ENCODE results near the gene PEPD.

Gene PEPD

DNA sequence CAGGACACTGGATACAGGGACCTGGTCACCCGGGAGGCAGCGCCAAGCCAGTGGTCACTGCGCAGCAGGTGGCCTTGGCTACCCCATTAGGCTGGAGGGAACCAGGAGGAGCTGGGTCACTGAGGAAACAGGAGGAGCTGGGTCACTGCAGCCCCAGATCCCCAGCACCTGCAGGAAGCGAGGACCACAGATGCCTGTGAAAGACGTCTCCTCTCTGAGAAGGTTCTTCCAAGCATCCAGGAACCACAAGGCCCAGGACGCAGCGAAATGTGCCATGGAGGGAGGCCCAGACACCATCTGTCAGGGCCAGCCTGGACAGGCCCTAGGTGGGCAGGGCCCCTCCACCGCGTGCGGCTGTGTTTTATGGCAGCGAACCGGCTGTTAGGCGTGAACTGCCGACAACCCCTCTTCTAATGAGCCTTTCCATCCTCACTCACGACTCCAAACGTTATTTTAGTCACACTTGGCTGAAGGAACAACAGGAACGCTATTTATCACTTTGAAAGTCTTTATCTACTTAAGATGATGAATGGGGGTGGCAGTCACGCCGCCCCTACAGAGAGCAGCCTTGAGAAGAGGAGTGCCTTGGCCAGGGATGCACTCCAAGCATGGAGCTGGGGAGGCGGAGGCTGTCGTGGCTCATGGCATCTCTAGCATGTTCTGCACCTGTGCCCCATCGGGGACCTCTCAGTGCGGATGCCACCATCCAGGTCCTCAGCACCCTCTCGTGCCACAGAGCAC lies 94.8 kb downstream of the PEPD start:
- peaks cover 7% of the 10 kb centered on the region for H3K27me3 Mint-ChIP-seq
- H3K27ac Mint-ChIP-seq: no peak overlapping the region
- H3K4me1 Mint-ChIP-seq: peaks cover 7% of the 10 kb centered on the region
- H3K9me3 Mint-ChIP-seq: no peaks in the 10 kb centered on the region
- CTCF ChIA-PET: no interaction called here
- no peak for DNase-seq
- no peaks in the 10 kb centered on the region for H3K36me3 Mint-ChIP-seq
- no peak overlapping the region for H3K4me3 Mint-ChIP-seq

DNA sequence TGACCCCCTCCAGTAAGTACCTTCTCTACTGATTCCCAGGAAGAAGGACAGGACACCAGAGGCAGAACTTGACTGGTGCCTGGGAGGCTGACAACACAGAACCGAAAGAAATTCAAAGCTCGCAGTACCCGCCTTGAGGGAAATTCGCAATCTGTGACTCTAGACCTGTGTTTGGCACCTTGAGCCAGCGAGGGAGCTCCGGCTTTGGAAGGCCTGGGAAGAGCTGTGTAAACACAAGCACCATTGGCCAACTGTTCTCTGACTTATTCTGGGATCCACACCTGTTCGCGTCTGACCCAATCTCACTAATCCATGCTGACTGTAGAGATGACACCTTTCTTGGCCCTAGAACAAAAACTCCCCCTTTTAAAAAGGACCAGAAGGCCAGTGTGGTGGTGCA lies 97.4 kb downstream of the PEPD start:
- DNase-seq: no peak
- no peak overlapping the region for H3K27ac Mint-ChIP-seq

DNA sequence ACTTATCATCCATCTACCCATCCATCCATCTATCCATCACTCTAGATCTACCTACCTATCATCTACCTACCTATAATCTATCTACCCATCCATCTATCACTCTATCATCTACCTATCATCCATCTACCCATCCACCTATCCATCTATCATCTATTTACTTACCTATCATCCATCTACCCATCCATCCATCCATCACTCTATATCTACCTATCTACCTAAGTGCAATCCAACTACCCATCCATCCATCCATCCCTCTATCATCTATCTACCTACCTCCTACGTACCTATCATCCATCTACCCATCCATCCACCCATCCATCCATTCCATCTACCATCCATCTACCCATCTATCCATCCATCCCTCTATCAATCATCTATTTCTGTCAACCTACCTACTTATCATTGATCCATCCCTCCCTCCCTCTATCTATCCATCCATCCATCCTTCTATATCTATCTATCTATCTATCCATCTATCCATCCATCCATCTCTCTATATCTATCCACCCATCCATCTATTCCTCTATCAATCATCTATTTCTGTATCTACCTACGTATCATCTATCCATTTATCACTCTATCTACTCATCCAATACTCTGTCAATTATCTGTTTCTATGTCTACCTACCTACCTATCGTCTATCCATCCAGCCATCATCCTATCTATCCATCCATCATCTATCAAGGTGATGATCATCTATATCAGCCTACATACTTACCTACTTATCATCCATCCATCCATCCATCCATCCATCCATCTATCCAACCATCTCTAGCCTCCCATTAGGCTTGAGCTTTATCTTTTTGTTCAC lies 99.0 kb downstream of the PEPD start:
- CTCF ChIA-PET: interaction anchor here (0.6 kb wide), 1 partner anchor 12 kb away, joined by 3 read pairs; no protein-coding TSS in a partner anchor
- Mint-ChIP-seq H3K36me3 (no peaks in the 10 kb centered on the region), H3K27me3 (no peaks in the 10 kb centered on the region), H3K4me1 (no peaks in the 10 kb centered on the region), H3K27ac (no peak overlapping the region), H3K4me3 (no peak overlapping the region), H3K9me3 (no peaks in the 10 kb centered on the region)
- no peak for DNase-seq

More for the DNA sequence above, 97.4 kb downstream of the PEPD start:
- no peak overlapping the region for H3K4me3 Mint-ChIP-seq
- no peaks in the 10 kb centered on the region for H3K27me3 Mint-ChIP-seq
- H3K4me1 Mint-ChIP-seq: no peaks in the 10 kb centered on the region
- no peaks in the 10 kb centered on the region for H3K9me3 Mint-ChIP-seq
- H3K36me3 Mint-ChIP-seq: no peaks in the 10 kb centered on the region
- CTCF ChIA-PET: interaction anchor here (1.3 kb wide), 1 partner anchor 227 kb away, joined by 4 read pairs; no protein-coding TSS in a partner anchor

DNA sequence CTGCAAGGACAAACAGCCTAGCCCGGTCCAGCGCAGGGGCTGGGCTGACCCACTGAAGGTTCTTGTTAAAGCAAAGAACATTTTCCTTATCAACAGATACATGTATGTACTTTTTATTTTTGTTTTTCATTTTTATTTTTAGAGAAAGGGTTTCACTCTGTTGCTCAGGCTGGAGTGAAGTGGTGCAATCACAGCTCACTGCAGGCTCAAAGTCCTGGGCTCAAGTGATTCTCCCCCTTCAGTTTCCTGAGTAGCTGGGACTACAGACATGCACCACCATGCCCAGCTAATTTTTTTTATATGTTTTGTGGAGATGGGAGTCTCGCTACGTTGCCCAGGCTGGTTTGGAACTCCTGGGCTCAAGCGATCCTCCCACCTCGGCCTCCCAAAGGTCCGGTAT lies 100.2 kb downstream of the PEPD start:
- no peaks in the 10 kb centered on the region for H3K36me3 Mint-ChIP-seq
- no peaks in the 10 kb centered on the region for H3K9me3 Mint-ChIP-seq
- peaks cover 2% of the 10 kb centered on the region for H3K4me1 Mint-ChIP-seq
- no peak for DNase-seq
- H3K27ac Mint-ChIP-seq: no peak overlapping the region
- no peaks in the 10 kb centered on the region for H3K27me3 Mint-ChIP-seq
- CTCF ChIA-PET: interaction anchor here (3.8 kb wide), 1 partner anchor 9 kb away, joined by 14 read pairs; no protein-coding TSS in a partner anchor
- no peak overlapping the region for H3K4me3 Mint-ChIP-seq

DNA sequence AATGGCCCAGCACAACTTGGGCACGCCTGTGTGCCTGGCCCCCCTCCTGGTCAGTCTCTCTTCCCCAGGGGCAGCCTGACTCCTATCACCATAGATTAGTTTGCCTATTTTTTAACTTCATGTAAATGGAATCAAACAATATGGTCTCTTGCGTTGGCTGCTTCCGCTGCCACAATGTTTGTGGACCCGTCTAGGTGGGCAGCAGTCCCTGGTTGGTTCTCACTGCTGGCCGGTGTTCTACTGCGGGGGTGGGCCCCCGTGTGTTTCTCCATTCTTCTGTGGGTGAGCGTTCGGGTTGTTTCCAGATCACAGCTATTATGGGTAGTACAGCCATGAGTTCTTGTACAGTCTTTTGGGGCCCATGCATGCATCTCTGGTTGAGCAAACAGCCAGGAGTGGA lies 100.8 kb downstream of the PEPD start:
- H3K27ac Mint-ChIP-seq: no peak overlapping the region
- H3K4me3 Mint-ChIP-seq: no peak overlapping the region
- H3K27me3 Mint-ChIP-seq: no peaks in the 10 kb centered on the region
- H3K4me1 Mint-ChIP-seq: peaks cover 5% of the 10 kb centered on the region
- DNase-seq: no peak
- H3K36me3 Mint-ChIP-seq: no peaks in the 10 kb centered on the region
- CTCF ChIA-PET: interaction anchor here (3.8 kb wide), 1 partner anchor 10 kb away, joined by 14 read pairs; no protein-coding TSS in a partner anchor
- no peaks in the 10 kb centered on the region for H3K9me3 Mint-ChIP-seq

DNA sequence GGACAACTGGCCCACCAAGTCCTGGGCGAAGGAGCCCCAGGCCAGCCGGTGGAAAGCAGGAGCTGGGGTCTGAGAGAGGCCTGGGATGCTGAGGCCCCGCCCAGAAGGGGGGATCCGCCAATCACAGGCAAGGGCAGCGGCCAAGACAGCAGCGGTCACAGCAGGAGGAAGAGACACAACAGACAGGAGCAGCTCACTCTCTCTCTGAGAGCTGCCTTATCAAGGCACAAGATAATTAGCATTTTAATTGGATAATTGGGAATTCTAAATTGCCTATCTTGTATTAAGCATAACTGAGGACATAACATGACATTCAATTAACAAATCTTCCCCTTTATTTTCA lies 101.8 kb downstream of the PEPD start:
- H3K36me3 Mint-ChIP-seq: no peaks in the 10 kb centered on the region
- no peaks in the 10 kb centered on the region for H3K27me3 Mint-ChIP-seq
- CTCF ChIA-PET: interaction anchor here (1.3 to 3.8 kb wide), 3 partner anchors 11 to 351 kb away, joined by 3 to 14 read pairs (median 6); no protein-coding TSS in a partner anchor
- peaks cover 5% of the 10 kb centered on the region for H3K4me1 Mint-ChIP-seq
- H3K4me3 Mint-ChIP-seq: no peak overlapping the region
- H3K9me3 Mint-ChIP-seq: no peaks in the 10 kb centered on the region
- no peak overlapping the region for H3K27ac Mint-ChIP-seq
- DNase-seq: no peak

DNA sequence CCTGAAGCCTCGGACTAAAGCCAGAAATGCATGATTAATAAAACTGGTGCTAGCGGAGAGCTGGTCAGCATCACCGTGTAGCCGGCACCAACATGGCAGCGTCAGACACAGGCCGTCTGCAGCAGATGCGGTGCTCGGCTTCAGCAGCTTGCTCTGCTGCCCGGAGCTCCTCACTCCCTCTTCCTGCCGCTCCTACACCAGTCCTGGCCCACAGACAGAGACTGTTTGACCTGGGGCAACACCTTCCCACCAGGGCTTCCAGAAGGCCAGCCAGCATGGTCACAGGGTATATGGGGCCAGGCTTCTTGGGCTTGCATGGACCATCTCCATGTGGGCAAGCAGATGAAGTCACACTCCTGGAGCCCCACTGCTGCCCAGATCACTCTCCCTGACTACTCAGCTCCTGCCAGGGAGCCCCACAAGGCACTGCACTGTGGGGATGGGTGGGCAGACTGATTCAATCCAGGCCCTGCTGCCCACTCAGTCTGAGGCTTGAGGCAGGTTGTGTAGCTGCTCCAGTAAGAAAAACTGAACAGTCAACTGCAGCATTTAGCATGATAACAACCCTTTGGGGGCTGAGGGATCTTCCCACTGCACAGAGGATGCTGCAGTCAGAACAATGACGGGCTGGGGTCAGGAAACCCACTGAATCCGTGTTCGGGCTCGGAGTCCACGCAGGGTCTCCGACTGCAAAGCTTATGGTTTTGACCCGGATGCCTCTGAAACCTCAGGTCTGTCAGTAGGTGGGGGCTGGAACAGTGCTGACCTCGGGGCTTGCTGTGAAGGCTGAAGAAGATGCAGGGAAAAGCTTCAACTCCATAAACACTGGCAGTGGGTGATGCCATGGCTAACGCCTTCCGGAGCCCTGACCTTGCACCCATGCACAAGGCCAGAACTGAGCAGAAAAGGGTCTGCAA lies 102.5 kb downstream of the PEPD start:
- CTCF ChIA-PET: interaction anchor here (1.3 to 3.8 kb wide), 3 partner anchors 12 to 352 kb away, joined by 3 to 14 read pairs (median 6); no protein-coding TSS in a partner anchor
- Mint-ChIP-seq H3K9me3 (no peaks in the 10 kb centered on the region), H3K27ac (no peak overlapping the region), H3K4me3 (no peak overlapping the region), H3K36me3 (no peaks in the 10 kb centered on the region), H3K27me3 (no peaks in the 10 kb centered on the region), H3K4me1 (peaks cover 5% of the 10 kb centered on the region)
- no peak for DNase-seq

DNA sequence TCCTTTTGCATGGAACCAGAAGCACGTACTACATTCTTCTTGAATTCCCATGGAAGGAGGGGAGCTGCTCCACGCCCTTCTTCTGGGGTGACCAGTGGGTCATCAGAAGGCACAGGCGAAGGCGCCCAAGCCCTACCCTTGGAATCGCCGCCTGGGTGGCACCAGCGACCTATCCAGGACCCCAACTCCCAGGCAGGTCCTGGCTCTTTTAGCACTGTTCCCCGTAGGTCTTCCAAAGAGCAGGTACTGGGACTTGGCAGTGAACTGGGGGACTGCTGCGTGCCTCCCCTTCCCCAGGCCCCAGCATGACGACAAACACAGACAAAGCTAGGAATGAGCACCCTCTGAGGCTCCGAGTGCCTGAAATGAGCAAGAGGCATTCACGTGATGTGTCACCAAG lies 103.1 kb downstream of the PEPD start:
- H3K4me1 Mint-ChIP-seq: peaks cover 5% of the 10 kb centered on the region
- H3K4me3 Mint-ChIP-seq: no peak overlapping the region
- H3K36me3 Mint-ChIP-seq: no peaks in the 10 kb centered on the region
- no peaks in the 10 kb centered on the region for H3K9me3 Mint-ChIP-seq
- no peak for DNase-seq
- H3K27me3 Mint-ChIP-seq: no peaks in the 10 kb centered on the region
- CTCF ChIA-PET: interaction anchor here (1.3 to 3.8 kb wide), 3 partner anchors 12 to 352 kb away, joined by 3 to 14 read pairs (median 6); no protein-coding TSS in a partner anchor
- no peak overlapping the region for H3K27ac Mint-ChIP-seq

DNA sequence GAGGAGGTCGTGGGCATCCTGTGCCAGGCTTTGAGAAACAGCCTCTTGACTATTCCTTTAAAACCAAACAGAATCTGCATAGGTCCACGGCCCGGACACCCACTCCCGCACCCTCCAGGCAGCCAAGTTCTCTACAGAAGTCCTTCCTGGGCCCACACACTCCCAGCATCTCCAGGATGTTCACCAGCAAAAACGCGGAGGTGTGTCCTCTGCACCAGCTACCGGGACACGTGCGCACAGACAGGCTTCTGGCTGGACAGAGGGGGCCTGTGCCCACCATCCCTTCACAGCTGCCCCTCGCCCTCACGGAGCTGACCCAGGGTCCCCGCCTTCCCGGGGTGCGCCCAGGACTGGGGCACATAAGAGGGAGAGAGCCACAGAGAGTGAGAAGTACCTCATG lies 103.8 kb downstream of the PEPD start:
- CTCF ChIA-PET: interaction anchor here (0.6 to 3.8 kb wide), 4 partner anchors 11 to 354 kb away, joined by 3 to 18 read pairs (median 9); no protein-coding TSS in a partner anchor
- Mint-ChIP-seq H3K9me3 (no peaks in the 10 kb centered on the region), H3K4me1 (peaks cover 5% of the 10 kb centered on the region), H3K36me3 (no peaks in the 10 kb centered on the region), H3K27me3 (no peaks in the 10 kb centered on the region), H3K4me3 (no peak overlapping the region), H3K27ac (no peak overlapping the region)
- DNase-seq: no peak

DNA sequence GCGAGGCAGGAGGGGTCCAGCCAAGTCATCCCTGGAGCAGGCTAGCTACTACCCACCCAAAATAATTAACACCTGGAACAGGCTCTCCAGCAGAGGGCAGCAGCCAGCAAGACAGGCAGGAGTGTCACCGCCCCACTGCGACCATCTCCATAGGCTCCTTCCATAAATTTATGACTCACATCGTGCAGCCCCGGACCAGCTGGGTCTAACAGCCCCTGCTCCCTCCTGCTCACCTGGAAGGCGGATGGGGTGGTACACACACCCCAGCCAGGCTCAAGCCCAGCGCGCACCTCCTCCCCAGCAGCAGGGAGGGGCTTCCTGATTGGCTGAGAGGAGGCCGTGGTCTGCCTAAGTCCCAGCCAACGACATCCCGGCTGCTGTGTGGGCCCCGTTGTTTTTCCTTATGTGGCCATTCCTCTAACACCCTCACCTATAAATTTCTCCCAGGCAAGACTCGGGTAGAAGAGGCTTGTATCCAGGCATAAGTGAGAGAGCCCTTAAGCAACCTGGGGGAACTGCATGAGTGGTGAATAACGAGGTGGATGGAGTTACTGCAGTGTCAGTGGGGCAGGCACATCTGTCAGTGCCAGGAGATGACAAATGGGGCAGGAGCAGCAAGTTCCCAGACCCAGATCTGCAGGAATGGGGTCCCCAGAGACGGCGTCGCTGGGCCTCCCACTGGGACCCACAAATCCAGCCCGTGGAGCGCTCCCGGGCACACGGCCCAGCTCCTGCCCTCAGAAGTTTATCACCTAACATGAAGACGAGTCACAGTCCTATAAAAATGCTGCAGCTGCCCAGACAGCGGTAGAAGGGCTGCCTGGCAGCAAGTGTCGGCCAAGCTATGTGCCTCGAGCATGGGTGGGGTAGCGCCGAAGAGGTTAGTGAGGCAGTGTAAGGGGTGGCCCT lies 105.0 kb downstream of the PEPD start:
- H3K4me1 Mint-ChIP-seq: peaks cover 5% of the 10 kb centered on the region
- peak; percentile 82 for DNase-seq
- H3K27me3 Mint-ChIP-seq: no peaks in the 10 kb centered on the region
- H3K36me3 Mint-ChIP-seq: no peaks in the 10 kb centered on the region
- no peaks in the 10 kb centered on the region for H3K9me3 Mint-ChIP-seq
- CTCF ChIA-PET: interaction anchor here (0.6 to 3.2 kb wide), 19 partner anchors 11 to 1562 kb away, joined by 3 to 18 read pairs (median 5); no protein-coding TSS in a partner anchor
- H3K4me3 Mint-ChIP-seq: no peak overlapping the region
- no peak overlapping the region for H3K27ac Mint-ChIP-seq

DNA sequence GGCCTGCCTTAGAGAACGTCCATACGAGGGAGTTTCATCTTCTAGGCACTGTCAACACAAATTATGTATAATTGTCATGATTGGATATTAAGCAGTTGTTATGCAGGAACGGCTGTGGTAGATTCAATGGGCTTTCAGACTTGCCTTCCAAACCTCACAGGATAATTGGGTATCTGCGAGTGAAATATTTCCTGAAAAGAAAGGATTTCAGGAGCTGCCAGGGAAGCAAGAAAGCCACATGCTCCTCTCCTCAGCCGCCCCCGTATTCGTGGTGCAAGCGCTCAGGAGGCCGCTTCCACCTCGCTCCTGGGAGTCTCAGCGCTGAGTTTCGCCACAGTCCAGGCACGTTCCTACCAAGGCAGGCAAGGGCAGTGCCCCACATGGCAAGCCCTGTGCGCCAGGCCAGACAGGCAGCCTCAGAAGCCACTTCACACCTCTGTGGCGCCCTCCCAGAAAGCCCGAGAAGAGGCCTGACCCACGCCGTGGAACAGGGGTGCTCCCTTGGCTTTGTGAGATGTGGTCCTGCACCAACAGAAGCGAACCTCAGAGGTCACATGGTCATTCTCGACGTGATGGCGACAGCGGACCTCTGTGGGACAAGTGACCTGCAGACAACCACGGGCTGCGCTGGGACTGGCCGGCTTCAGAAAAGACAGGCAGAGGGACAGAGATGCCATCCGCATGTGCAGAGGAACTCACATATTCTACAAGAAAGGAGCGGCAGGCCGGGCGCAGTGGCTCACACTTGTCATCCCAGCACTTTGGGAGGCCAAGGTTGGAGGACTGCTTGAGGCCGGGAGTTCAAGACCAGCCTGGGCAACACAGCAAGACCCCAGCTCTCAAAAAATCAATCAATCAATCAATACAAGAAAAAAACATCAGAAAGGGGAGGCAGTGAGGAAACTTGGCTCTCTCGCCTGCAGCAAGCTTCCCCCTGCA lies 106.7 kb downstream of the PEPD start:
- Mint-ChIP-seq H3K27ac (no peak overlapping the region), H3K36me3 (no peaks in the 10 kb centered on the region), H3K9me3 (no peaks in the 10 kb centered on the region), H3K4me3 (no peak overlapping the region), H3K27me3 (no peaks in the 10 kb centered on the region), H3K4me1 (peaks cover 5% of the 10 kb centered on the region)
- CTCF ChIA-PET: interaction anchor here (1.1 to 3.2 kb wide), 12 partner anchors 9 to 363 kb away, joined by 3 to 18 read pairs (median 5); no protein-coding TSS in a partner anchor
- no peak for DNase-seq

Measured in activated naive CD4-positive, alpha-beta T cell treated with anti-CD3 and anti-CD28 coated beads, Interleukin-2, amount 10 ng/mL, durations not matched to agents 7 days and 5 days (primary cell).